ES-I3 (cell line): ENCODE data around the gene CHRM1.
"Not testable (repeated sequence)": the region's sequence is repeated elsewhere in the genome, so short reads cannot be mapped to it uniquely, and the experiment has no call there.

Source experiments
- H3K36me3 ChIP-seq: 2 replicates; pipeline ENCODE4 v1.6.1; 2013; ENCODE audit warnings: mild to moderate bottlenecking, low read length, control low read depth, moderate library complexity; ENCODE audit not compliant: insufficient read depth
- H3K4me1 ChIP-seq: 2 replicates; pipeline ENCODE4 v1.6.1; 2013; ENCODE audit warnings: mild to moderate bottlenecking, control low read depth, low read length; ENCODE audit not compliant: insufficient read depth
- H3K9ac ChIP-seq: 2 replicates; pipeline ENCODE4 v1.6.1; 2013; ENCODE audit warnings: low read depth, mild to moderate bottlenecking, low read length, moderate library complexity
- H3K9me3 ChIP-seq: 2 replicates; pipeline ENCODE4 v1.6.1; 2013; ENCODE audit warnings: mild to moderate bottlenecking, low read length, moderate library complexity; ENCODE audit not compliant: control insufficient read depth, insufficient read depth

Gene CHRM1

DNA sequence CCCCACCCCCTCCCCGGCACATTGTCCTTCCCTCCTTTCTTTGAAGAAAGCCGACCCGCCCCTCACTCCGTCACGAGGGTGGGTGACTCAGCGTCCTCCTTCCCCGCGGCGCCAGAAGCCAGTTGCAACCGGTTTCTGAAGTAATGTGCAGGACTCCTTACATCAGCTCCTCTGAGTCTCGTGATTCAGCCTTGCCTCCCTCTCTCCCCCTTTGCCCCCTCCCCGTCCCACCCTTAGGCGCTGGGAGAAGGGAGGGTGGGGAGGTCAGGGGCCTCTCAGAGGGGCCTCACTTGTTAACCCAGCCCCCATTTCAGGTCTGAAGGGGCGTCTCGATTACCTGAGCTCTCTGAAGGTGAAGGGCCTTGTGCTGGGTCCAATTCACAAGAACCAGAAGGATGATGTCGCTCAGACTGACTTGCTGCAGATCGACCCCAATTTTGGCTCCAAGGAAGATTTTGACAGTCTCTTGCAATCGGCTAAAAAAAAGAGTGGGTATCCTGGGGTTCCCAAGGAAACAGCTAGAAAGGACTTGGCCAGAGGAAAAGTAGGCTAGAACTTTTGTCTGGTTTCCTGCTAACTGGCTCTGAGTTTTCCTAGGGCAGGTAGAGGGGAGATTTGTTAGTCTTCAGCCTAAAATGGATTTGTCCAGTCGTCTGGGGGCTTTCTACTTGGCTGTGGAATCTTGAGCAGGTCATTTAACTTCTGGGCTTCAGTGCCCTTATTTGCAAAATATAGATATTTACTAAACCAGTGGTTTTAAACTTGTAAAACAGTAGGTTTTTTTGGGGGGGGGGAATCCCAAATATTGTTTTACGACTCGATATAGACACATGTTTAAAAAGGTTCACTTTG, 39.4 kb downstream of the CHRM1 start:
- Histone ChIP-seq H3K4me1 (peaks cover 20% of the 10 kb centered on the region), H3K36me3 (peaks cover 56% of the 10 kb centered on the region), H3K9me3 (no peaks in the 10 kb centered on the region), H3K9ac (peak overlapping the region; percentile 97)

- H3K36me3 ChIP-seq, result peaks cover 48% of the 10 kb centered on the region
- H3K9ac ChIP-seq, result peak within 1 kb of the TSS; percentile 97
- H3K9me3 ChIP-seq, result no peaks in the 10 kb centered on the region
- peaks cover 20% of the 10 kb centered on the region for H3K4me1 ChIP-seq
Measured at GRCh38 chr11:62880803-62881578, 40.2 kb downstream of the CHRM1 start, which contains the start of gene SLC3A2. Gene SLC3A2 (plus strand): TSS chr11:62880896. CDS start chr11:62881024, 128 bp downstream.

DNA sequence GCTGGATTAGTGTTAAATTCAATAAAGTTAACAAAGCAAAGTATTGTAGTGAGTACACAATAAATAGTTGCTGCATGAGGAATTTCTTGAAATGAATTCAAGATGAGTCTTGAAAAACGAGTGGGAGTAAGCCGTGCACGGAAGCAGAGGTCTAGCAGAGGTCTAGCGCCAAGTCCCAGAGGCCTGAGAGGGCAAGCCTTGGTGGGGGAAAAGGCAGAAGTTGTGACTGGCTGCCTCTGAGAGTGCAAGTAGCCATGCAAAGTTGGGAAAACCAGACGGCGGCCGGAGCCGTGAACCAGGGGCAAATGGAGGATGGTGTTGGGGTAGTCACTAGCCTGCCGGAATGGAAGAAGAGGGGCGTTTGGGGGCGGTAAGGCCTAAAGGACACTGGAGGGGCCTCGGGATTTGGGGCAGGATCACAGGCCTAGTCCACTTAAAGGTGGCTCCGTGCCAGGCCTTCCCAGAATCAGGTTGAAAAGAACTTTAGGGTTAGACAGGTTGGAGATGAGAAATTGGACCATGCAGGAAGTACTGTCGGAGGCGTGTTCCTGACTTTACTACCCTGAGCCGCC, 40.8 kb downstream of the CHRM1 start:
- Histone ChIP-seq H3K36me3 (peaks cover 41% of the 10 kb centered on the region), H3K4me1 (peaks cover 20% of the 10 kb centered on the region), H3K9me3 (no peaks in the 10 kb centered on the region), H3K9ac (peak overlapping the region; percentile 97)

DNA sequence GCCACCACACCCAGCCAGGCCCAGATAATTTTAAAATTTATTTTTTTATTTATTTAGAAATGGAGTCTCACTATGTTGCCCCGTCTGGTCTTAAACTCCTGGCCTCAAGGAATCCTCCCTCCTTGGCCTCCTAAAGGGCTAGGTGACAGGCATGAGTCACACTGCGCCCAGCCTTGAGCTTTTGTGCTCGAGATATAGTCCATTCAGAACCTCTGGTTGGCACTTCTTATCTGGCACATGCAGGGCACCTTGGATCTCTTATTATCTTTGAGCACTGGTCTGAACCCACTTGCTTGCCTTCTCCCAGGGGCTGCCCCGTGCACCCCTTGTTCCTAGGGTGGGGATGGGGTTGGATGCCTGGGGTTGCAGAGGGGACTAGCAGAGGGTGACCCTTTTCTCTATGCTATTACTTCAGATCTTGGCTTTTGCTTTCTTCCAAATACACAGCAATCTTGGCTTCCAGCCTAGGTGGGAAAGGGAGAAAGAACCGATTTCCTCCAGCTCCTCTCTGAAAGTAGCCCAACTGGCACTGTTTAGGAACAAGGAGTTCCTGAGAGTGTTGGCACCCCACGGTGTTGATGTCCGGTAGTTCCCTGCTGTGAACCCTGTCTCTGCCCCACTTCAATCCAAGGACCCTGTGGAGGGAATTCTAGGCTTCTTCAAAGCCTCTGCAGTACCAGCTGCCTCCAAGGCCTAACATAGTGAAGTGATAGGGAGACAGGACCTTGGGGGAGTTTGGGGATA, 41.8 kb downstream of the CHRM1 start:
- H3K4me1 ChIP-seq, result peaks cover 20% of the 10 kb centered on the region
- peaks cover 32% of the 10 kb centered on the region for H3K36me3 ChIP-seq
- H3K9me3 ChIP-seq, result no peaks in the 10 kb centered on the region
- H3K9ac ChIP-seq, result peak overlapping the region; percentile 97

DNA sequence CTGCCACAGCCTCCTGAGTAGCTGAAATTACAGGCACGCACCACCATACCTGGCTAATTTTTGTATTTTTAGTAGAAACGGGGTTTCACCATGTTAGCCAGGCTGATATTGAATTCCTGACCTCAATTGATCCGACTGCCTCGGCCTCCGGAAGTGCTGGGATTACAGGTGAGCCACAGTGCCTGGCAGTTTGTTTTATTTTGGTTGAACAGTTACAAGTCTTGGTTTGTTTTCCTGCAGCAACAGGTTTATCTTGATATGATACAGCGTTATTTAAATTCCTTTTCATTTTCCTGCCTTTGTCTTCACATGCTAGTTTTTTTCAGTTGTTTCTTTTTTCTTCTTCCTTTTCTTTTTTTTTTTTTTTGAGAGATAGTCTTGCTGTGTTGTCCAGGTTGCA, 44.5 kb downstream of the CHRM1 start:
- H3K36me3 ChIP-seq, result peaks cover 15% of the 10 kb centered on the region
- H3K9ac ChIP-seq, result no peak overlapping the region
- H3K4me1 ChIP-seq, result peaks cover 8% of the 10 kb centered on the region; the same call in 1 of the 2 replicates
- no peaks in the 10 kb centered on the region for H3K9me3 ChIP-seq

- Histone ChIP-seq H3K36me3 (peaks cover 15% of the 10 kb centered on the region), H3K9ac (no peak overlapping the region)
Measured at GRCh38 chr11:62875698-62876478, 45.3 kb downstream of the CHRM1 start.

DNA sequence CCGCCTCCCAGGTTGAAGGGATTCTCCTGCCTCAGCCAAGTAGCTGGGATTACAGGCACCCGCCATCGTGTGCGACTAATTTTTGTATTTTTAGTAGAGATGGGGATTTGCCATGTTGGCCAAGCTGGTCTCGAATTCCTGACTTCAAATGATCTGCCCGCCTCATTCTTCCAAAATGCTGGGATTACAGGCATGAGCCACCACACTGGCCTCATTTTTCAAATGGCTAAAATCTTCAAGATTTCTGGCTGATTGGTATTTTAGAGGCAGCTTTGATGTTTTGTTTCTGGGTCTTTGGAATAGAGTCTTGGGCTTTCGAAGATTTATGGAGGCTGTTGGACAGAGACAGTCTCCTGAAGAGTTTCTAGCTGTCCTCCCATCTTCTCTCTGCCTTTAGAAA, 46.3 kb downstream of the CHRM1 start:
- Histone ChIP-seq H3K9ac (no peak overlapping the region), H3K36me3 (peaks cover 15% of the 10 kb centered on the region), H3K9me3 (no peaks in the 10 kb centered on the region), H3K4me1 (peaks cover 5% of the 10 kb centered on the region; the same call in 1 of the 2 replicates)

More at GRCh38 chr11:62875698-62876478, 45.3 kb downstream of the CHRM1 start:
- Histone ChIP-seq H3K9me3 (no peaks in the 10 kb centered on the region), H3K4me1 (peaks cover 8% of the 10 kb centered on the region; the same call in 1 of the 2 replicates)

DNA sequence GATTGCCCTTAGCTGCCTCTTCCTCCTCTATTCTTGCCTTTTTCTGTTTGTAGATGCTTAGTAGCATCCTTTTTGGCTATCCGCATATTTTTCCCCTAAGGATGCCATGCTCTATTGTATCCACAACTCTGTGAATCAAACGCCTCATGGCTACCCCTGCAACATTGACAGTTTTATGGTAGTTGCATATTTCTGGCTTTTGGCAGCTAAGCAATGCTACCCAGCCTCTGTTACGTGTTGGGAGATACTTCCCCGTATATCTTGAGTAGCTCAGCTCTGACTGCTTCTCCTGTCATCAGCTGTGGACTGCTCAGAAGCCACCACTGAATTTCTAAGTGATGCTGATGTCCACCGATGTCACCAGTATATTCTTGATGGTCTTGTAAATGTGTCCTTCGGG, 55.5 kb downstream of the CHRM1 start:
- Histone ChIP-seq H3K36me3 (peaks cover 10% of the 10 kb centered on the region), H3K9ac (no peak overlapping the region), H3K9me3 (no peaks in the 10 kb centered on the region), H3K4me1 (peaks cover 28% of the 10 kb centered on the region)

- Histone ChIP-seq H3K9ac (no peak overlapping the region), H3K36me3 (peaks cover 12% of the 10 kb centered on the region), H3K9me3 (no peaks in the 10 kb centered on the region), H3K4me1 (peaks cover 33% of the 10 kb centered on the region)
Measured at GRCh38 chr11:62863687-62864335, 57.4 kb downstream of the CHRM1 start.

- peak overlapping the region; percentile 29; the same call in 1 of the 2 replicates for H3K9ac ChIP-seq
- H3K4me1 ChIP-seq, result peaks cover 33% of the 10 kb centered on the region
- not testable (repeated sequence) for H3K9me3 ChIP-seq
- peaks cover 12% of the 10 kb centered on the region for H3K36me3 ChIP-seq
Measured at GRCh38 chr11:62861564-62862192, 59.5 kb downstream of the CHRM1 start.

GRCh38 chr11:62860835-62861563, 60.2 kb downstream of the CHRM1 start:
- Histone ChIP-seq H3K9me3 (no peaks in the 10 kb centered on the region), H3K9ac (no peak overlapping the region), H3K36me3 (peaks cover 12% of the 10 kb centered on the region), H3K4me1 (peaks cover 33% of the 10 kb centered on the region)

DNA sequence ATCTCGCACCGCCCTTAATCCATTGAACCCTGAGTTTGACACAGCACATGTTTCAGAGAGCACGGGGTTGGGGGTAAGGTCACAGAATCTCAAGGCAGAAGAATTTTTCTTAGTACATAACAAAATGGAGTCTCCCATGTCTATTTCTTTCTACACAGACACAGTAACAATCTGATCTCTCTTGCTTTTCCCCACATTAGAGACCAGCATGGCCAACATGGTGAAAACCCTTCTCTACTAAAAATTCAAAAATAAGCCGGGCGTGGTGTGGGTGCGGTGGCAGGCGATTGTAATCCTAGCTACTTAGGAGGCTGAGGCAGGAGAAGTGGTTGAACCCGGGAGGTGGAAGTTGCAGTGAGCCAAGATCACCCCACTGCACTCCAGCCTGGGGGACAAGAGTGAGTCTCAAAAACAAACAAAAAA, 61.9 kb downstream of the CHRM1 start:
- H3K36me3 ChIP-seq, result peaks cover 24% of the 10 kb centered on the region
- peaks cover 33% of the 10 kb centered on the region for H3K4me1 ChIP-seq
- not testable (repeated sequence) for H3K9ac ChIP-seq, H3K9me3 ChIP-seq
